ENCODE data around the gene RPS15. TPM values are rescaled to one million over a fixed set of nuclear protein-coding genes. Genes with fewer than 3 reads are reported as not detected.

RPS15 gene
- total RNA-seq, 1 donor from 2014 or later = 1,542 TPM

- H3K9me3 Mint-ChIP-seq = no peaks in the 10 kb centered on the region
- intact Hi-C loops (cut with micrococcal nuclease) = no loop called here
- peaks cover 8% of the 10 kb centered on the region for H3K27me3 Mint-ChIP-seq
- DNase-seq = no peak
- no peak overlapping the region for H3K4me3 Mint-ChIP-seq
- H3K36me3 Mint-ChIP-seq (ENCODE audit: low read depth) = no peaks in the 10 kb centered on the region
- no peak overlapping the region for H3K27ac Mint-ChIP-seq
- H3K4me1 Mint-ChIP-seq = peaks cover 6% of the 10 kb centered on the region
These were observed 50.0 kb downstream of the RPS15 start for GRCh38 chr19:1488282-1488601.

- Mint-ChIP-seq H3K4me1 (peaks cover 6% of the 10 kb centered on the region), H3K4me3 (peak overlapping the region; percentile 62), H3K36me3 (ENCODE audit: low read depth) (no peaks in the 10 kb centered on the region), H3K27me3 (peaks cover 8% of the 10 kb centered on the region), H3K27ac (peak overlapping the region; percentile 20), H3K9me3 (no peaks in the 10 kb centered on the region)
- peak; percentile 69 for DNase-seq
- intact Hi-C loops (cut with micrococcal nuclease) = loop anchor here (1.0 to 2.0 kb wide), 2 partner anchors 10 to 19 kb away; partner anchors contain the start of gene C19orf25
These were observed 51.5 kb downstream of the RPS15 start for GRCh38 chr19:1489463-1490310.

Other genes starting within 250 kb of the RPS15 start
- gene STK11, start 232.6 kb upstream of the RPS15 start, total RNA-seq = 70.3 and 70.9 TPM in 2 replicates
- gene CBARP, start 200.4 kb upstream of the RPS15 start, total RNA-seq = 1.7 and 1.9 TPM in 2 replicates
- gene ATP5F1D, start 196.6 kb upstream of the RPS15 start, total RNA-seq = 254 and 269 TPM in 2 replicates
- 72.3 and 82.4 TPM in 2 replicates for gene MIDN, start 189.8 kb upstream of the RPS15 start, total RNA-seq
- gene CIRBP, start 169.1 kb upstream of the RPS15 start, total RNA-seq = 237 TPM in 2 replicates
- 115 and 126 TPM in 2 replicates for gene FAM174C, start 162.9 kb upstream of the RPS15 start, total RNA-seq
- not detected in 2 replicates for gene EFNA2, start 152.5 kb upstream of the RPS15 start, total RNA-seq
- gene NDUFS7, start 54.5 kb upstream of the RPS15 start, total RNA-seq = 108 and 110 TPM in 2 replicates
- 28.8 and 32.6 TPM in 2 replicates for gene GAMT, start 36.9 kb upstream of the RPS15 start, total RNA-seq
- gene DAZAP1, start 30.8 kb upstream of the RPS15 start, total RNA-seq = 299 and 323 TPM in 2 replicates
- 0.16 and 0.24 TPM in 2 replicates for gene APC2, start 11.7 kb downstream of the RPS15 start, total RNA-seq
- gene C19orf25, start 40.8 kb downstream of the RPS15 start, total RNA-seq = 34.0 and 38.0 TPM in 2 replicates
- 1.0 and 1.6 TPM in 2 replicates for gene PCSK4, start 52.0 kb downstream of the RPS15 start, total RNA-seq
- gene REEP6, start 52.8 kb downstream of the RPS15 start, total RNA-seq = 1.1 and 1.7 TPM in 2 replicates
- 5.4 and 6.6 TPM in 2 replicates for gene ADAMTSL5, start 74.6 kb downstream of the RPS15 start, total RNA-seq
- not detected in 2 replicates for gene PLK5, start 85.7 kb downstream of the RPS15 start, total RNA-seq
- 15.9 and 16.1 TPM in 2 replicates for gene MEX3D, start 129.9 kb downstream of the RPS15 start, total RNA-seq
- 132 and 140 TPM in 2 replicates for gene MBD3, start 154.5 kb downstream of the RPS15 start, total RNA-seq
- gene UQCR11, start 167.1 kb downstream of the RPS15 start, total RNA-seq = 194 and 195 TPM in 2 replicates
- gene TCF3, start 214.2 kb downstream of the RPS15 start, total RNA-seq = 147 and 154 TPM in 2 replicates

Measured in activated CD4-positive, alpha-beta T cell treated with anti-CD3 and anti-CD28 coated beads, Interleukin-2, amount 10 ng/mL, durations not matched to agents 24 days and 14 days (primary cell).